ENCODE data around the gene HNF4A. TPM values are rescaled to one million over a fixed set of nuclear protein-coding genes. Genes with fewer than 3 reads are reported as not detected.

The HNF4A gene
- total RNA-seq, 1 experiment from 2014 or later = 0.15 TPM

- ATAC-seq = no peak
- no peaks in the 10 kb centered on the region for H3K9me3 Mint-ChIP-seq
- no peaks in the 10 kb centered on the region for H3K4me1 Mint-ChIP-seq
- H3K36me3 Mint-ChIP-seq = no peaks in the 10 kb centered on the region
- H3K4me3 Mint-ChIP-seq = no peak overlapping the region
- no peak for DNase-seq (ENCODE audit: low spot score)
- ChIA-PET POLR2A (no interaction called here), CTCF (interaction anchor here (1.4 to 2.2 kb wide), 2 partner anchors 60 to 63 kb away, joined by 5 to 6 read pairs; no protein-coding TSS in a partner anchor)
- TF ChIP-seq NR3C1 (CRISPR knock-in tag; conservative IDR thresholded peaks at IDR 0.05; ENCODE audit: low read depth) = no peak
- TF ChIP-seq, protein P1, sequence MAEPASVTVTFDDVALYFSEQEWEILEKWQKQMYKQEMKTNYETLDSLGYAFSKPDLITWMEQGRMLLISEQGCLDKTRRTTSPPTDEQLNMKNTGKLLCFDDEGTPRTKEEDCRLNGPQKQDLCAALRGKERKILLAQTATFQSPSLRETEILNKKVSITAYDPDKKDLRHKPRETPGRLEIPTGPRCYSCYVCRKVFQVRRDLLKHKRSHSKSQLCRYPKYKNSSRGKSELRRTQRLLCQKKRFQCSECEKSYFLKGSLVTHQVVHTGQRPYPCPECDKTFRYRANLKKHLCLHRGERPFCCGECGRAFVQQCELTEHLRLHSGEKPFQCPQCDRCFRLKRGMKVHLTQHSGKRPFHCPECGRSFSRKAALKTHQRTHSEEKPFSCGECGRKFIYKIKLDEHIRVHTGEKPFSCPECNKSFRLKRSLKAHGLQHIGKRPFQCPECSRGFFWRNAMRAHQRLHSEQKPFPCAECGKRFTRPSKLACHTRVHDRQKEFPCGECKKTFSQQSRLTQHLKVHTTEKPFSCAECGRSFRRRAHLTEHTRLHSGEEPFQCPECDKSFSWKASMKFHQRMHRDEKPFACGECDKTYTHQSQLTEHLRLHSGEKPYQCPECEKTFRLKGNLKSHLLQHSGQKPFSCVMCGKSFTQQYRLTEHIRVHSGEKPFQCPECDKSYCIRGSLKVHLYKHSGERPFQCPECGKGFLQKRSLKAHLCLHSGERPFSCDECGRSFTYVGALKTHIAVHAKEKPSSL (CRISPR knock-in tag; conservative IDR thresholded peaks at IDR 0.05) = no peak
- TF ChIP-seq, protein P2, sequence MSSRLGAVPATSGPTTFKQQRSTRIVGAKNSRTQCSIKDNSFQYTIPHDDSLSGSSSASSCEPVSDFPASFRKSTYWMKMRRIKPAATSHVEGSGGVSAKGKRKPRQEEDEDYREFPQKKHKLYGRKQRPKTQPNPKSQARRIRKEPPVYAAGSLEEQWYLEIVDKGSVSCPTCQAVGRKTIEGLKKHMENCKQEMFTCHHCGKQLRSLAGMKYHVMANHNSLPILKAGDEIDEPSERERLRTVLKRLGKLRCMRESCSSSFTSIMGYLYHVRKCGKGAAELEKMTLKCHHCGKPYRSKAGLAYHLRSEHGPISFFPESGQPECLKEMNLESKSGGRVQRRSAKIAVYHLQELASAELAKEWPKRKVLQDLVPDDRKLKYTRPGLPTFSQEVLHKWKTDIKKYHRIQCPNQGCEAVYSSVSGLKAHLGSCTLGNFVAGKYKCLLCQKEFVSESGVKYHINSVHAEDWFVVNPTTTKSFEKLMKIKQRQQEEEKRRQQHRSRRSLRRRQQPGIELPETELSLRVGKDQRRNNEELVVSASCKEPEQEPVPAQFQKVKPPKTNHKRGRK (CRISPR knock-in tag; IDR thresholded peaks at IDR 0.05; ENCODE audit: borderline replicate concordance) = no peak
- no peak for TF ChIP-seq CTCF (IDR thresholded peaks at IDR 0.05)
- TF ChIP-seq FOXJ3 (CRISPR knock-in tag; IDR thresholded peaks at IDR 0.05; ENCODE audit: borderline replicate concordance) = no peak
- no peak for TF ChIP-seq GTF2I (CRISPR knock-in tag; conservative IDR thresholded peaks at IDR 0.05)
- no peak for TF ChIP-seq FOXP1 (CRISPR knock-in tag; IDR thresholded peaks at IDR 0.05; ENCODE audit: borderline replicate concordance)
- TF ChIP-seq JAZF1 (CRISPR knock-in tag; IDR thresholded peaks at IDR 0.05) = no peak
- TF ChIP-seq KAT7 (CRISPR knock-in tag; IDR thresholded peaks at IDR 0.05; ENCODE audit: borderline replicate concordance) = no peak
- TF ChIP-seq, protein P3, sequence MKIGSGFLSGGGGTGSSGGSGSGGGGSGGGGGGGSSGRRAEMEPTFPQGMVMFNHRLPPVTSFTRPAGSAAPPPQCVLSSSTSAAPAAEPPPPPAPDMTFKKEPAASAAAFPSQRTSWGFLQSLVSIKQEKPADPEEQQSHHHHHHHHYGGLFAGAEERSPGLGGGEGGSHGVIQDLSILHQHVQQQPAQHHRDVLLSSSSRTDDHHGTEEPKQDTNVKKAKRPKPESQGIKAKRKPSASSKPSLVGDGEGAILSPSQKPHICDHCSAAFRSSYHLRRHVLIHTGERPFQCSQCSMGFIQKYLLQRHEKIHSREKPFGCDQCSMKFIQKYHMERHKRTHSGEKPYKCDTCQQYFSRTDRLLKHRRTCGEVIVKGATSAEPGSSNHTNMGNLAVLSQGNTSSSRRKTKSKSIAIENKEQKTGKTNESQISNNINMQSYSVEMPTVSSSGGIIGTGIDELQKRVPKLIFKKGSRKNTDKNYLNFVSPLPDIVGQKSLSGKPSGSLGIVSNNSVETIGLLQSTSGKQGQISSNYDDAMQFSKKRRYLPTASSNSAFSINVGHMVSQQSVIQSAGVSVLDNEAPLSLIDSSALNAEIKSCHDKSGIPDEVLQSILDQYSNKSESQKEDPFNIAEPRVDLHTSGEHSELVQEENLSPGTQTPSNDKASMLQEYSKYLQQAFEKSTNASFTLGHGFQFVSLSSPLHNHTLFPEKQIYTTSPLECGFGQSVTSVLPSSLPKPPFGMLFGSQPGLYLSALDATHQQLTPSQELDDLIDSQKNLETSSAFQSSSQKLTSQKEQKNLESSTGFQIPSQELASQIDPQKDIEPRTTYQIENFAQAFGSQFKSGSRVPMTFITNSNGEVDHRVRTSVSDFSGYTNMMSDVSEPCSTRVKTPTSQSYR (CRISPR knock-in tag; IDR thresholded peaks at IDR 0.05) = no peak
- TF ChIP-seq RORB (CRISPR knock-in tag; IDR thresholded peaks at IDR 0.05) = no peak
- TF ChIP-seq ERG (CRISPR knock-in tag; IDR thresholded peaks at IDR 0.05) = no peak
- no peak for TF ChIP-seq ZNF317 (CRISPR knock-in tag; IDR thresholded peaks at IDR 0.05; ENCODE audit: borderline replicate concordance, low read depth)
- no peak for TF ChIP-seq E2F1 (CRISPR knock-in tag; IDR thresholded peaks at IDR 0.05)
- H3K27me3 Mint-ChIP-seq (ENCODE audit: low read depth) = no peaks in the 10 kb centered on the region; the same call in 1 of the 2 replicates
- no peak overlapping the region for H3K27ac Mint-ChIP-seq
Measured at GRCh38 chr20:44447827-44448419, 92.4 kb downstream of the HNF4A start.
